Stimulated activated CD4-positive, alpha-beta T cell treated with anti-CD3 and anti-CD28 coated beads, Interleukin-2, amount 100 ng/mL, for 24 hours (primary cell): Measurements from ENCODE around the gene STRIP2.
"Not testable (repeated sequence)": the region's sequence is repeated elsewhere in the genome, so short reads cannot be mapped to it uniquely, and the experiment has no call there.

ENCODE experiments used
- DNase-seq, 2 donors: peaks; one replicate each; pipeline ENCODE4 v3.0.0-alpha.2; 2020

The STRIP2 gene

GRCh38 chr7:129456421-129456820 is 22.2 kb downstream of the STRIP2 start:
- no peak for DNase-seq

- DNase-seq, result no peak
Observed at GRCh38 chr7:129457101-129457500, 22.9 kb downstream of the STRIP2 start.

- DNase-seq, result no peak
Observed at GRCh38 chr7:129458171-129458570, 23.9 kb downstream of the STRIP2 start.

- no peak for DNase-seq
Observed at GRCh38 chr7:129461809-129462208, 27.6 kb downstream of the STRIP2 start.

- DNase-seq, result no peak
Observed at GRCh38 chr7:129462420-129462819, 28.2 kb downstream of the STRIP2 start.

- DNase-seq, result no peak
Observed at GRCh38 chr7:129464194-129464593, 30.0 kb downstream of the STRIP2 start.

GRCh38 chr7:129465080-129465479 is 30.8 kb downstream of the STRIP2 start:
- DNase-seq, result no peak

- DNase-seq, result no peak
Observed at GRCh38 chr7:129466796-129467195, 32.6 kb downstream of the STRIP2 start.

- DNase-seq, result no peak
Observed at GRCh38 chr7:129468087-129468486, 33.9 kb downstream of the STRIP2 start.

- no peak for DNase-seq
Observed at GRCh38 chr7:129468547-129468946, 34.3 kb downstream of the STRIP2 start.

- no peak for DNase-seq
Observed at GRCh38 chr7:129469930-129470329, 35.7 kb downstream of the STRIP2 start.

GRCh38 chr7:129470411-129470810 is 36.2 kb downstream of the STRIP2 start:
- DNase-seq, result no peak

GRCh38 chr7:129471402-129471827 is 37.2 kb downstream of the STRIP2 start:
- DNase-seq, result no peak

GRCh38 chr7:129475931-129476330 is 41.7 kb downstream of the STRIP2 start:
- not testable (repeated sequence) for DNase-seq

GRCh38 chr7:129476398-129476797 is 42.2 kb downstream of the STRIP2 start:
- not testable (repeated sequence) for DNase-seq

- no peak for DNase-seq
Observed at GRCh38 chr7:129479831-129480230, 45.6 kb downstream of the STRIP2 start.

- DNase-seq, result no peak
Observed at GRCh38 chr7:129480674-129481363, 46.6 kb downstream of the STRIP2 start.

GRCh38 chr7:129481376-129481775 is 47.1 kb downstream of the STRIP2 start:
- not testable (repeated sequence) for DNase-seq

- DNase-seq, result no peak
Observed at GRCh38 chr7:129482781-129483180, 48.5 kb downstream of the STRIP2 start.

- DNase-seq, result no peak
Observed at GRCh38 chr7:129489491-129489890, 55.3 kb downstream of the STRIP2 start.

- no peak for DNase-seq
Observed at GRCh38 chr7:129492391-129492790, 58.2 kb downstream of the STRIP2 start.

- no peak for DNase-seq
Observed at GRCh38 chr7:129493555-129493954, 59.3 kb downstream of the STRIP2 start.

- no peak for DNase-seq
Observed at GRCh38 chr7:129494041-129494440, 59.8 kb downstream of the STRIP2 start.

GRCh38 chr7:129495987-129496386 is 61.8 kb downstream of the STRIP2 start:
- DNase-seq, result no peak

GRCh38 chr7:129496653-129497052 is 62.4 kb downstream of the STRIP2 start:
- DNase-seq, result no peak
